ENCODE results near the gene MYL4.
A peak's percentile ranks its signal among the peaks of the same experiment; 100 is the strongest.
"Not testable (repeated sequence)": the region's sequence is repeated elsewhere in the genome, so short reads cannot be mapped to it uniquely, and the experiment has no call there.

MYL4 gene

DNA sequence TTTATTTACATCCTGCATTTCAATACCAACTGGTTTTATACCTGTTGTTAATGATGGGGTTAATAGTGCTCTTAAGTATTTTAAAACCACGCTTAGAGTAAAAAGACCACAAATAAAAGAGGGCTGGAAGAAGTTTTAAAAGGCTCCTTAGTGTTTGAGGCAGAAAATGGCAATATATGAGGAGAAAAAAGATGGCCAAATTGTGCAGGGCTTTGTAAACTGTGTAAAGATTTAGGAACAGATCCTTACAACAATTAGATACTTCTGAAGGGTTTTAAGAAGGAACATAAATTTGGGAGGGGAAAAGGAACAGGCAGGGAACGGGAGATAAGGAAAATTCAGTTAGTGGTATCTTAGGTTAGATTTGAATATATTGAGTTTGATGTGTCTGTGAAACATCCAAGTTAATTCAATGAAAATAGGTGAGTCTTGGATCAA is 32.7 kb upstream of the MYL4 start:
- H3K4me3 ChIP-seq, result no peak overlapping the region
- H4K20me1 ChIP-seq, result peaks cover 100% of the 10 kb centered on the region
- no peak overlapping the region for H3K27ac ChIP-seq
- peaks cover 91% of the 10 kb centered on the region for H3K36me3 ChIP-seq
- H3K27me3 ChIP-seq, result no peaks in the 10 kb centered on the region
- H3K4me1 ChIP-seq, result peaks cover 40% of the 10 kb centered on the region
- H3K9ac ChIP-seq, result no peak overlapping the region
- H3K9me3 ChIP-seq, result peaks cover 5% of the 10 kb centered on the region; the same call in 1 of the 2 replicates
- no peak for TF ChIP-seq Cebpa-rat (IDR thresholded peaks at IDR 0.05)
- H3K4me2 ChIP-seq, result no peak overlapping the region

GRCh38 chr17:47177261-47177660 is 31.9 kb upstream of the MYL4 start:
- H3K9ac ChIP-seq, result no peak overlapping the region
- no peak for TF ChIP-seq Cebpa-rat (IDR thresholded peaks at IDR 0.05)
- H3K4me3 ChIP-seq, result no peak overlapping the region
- H4K20me1 ChIP-seq, result peaks cover 100% of the 10 kb centered on the region
- H3K4me2 ChIP-seq, result no peak overlapping the region
- no peak overlapping the region for H3K27ac ChIP-seq
- peaks cover 5% of the 10 kb centered on the region; the same call in 1 of the 2 replicates for H3K9me3 ChIP-seq
- peaks cover 40% of the 10 kb centered on the region for H3K4me1 ChIP-seq
- peaks cover 90% of the 10 kb centered on the region for H3K36me3 ChIP-seq
- no peaks in the 10 kb centered on the region for H3K27me3 ChIP-seq

DNA sequence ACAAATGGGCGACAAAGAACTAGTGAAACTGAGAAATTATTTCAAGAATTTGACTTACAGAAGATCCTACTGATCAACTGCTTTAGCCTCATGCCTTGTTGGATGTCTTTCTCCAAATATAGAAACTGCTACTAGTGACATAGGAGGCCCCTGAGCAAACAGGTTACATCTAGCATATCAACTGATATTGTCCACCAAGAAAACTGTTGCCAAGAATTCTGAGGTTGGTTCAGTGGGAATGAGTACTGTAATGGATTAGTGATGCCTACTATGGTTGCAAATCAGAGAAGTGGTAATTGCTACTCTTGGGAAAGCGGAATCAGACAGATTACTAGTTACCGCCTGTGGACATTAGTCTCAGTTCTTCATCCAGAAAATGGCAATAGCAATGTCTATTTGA is 30.0 kb upstream of the MYL4 start:
- Histone ChIP-seq H3K4me2 (no peak overlapping the region), H4K20me1 (peaks cover 100% of the 10 kb centered on the region), H3K9me3 (peaks cover 5% of the 10 kb centered on the region; the same call in 1 of the 2 replicates), H3K4me1 (peaks cover 40% of the 10 kb centered on the region), H3K27ac (no peak overlapping the region), H3K4me3 (no peak overlapping the region), H3K27me3 (no peaks in the 10 kb centered on the region), H3K9ac (no peak overlapping the region), H3K36me3 (peaks cover 78% of the 10 kb centered on the region)
- no peak for TF ChIP-seq Cebpa-rat (IDR thresholded peaks at IDR 0.05)

DNA sequence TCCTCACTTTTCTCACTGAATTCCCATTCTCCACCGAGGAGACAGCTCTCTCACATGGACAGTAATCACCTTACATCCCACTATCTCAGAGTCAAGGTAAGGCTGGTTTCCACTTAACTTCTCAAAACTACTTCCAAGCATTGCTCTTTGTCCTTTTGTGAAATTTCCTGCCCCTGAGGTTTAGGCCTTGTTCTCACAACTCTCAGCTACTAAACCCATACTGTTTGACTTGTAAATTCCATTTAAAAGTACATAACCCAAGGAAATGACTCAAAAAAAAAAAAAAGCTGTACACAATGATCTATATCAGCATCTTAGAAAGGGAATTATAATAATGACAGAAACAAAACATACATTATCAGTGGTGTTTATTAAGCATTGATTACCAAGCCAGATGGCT is 28.8 kb upstream of the MYL4 start:
- Histone ChIP-seq H3K27ac (no peak overlapping the region), H3K27me3 (no peaks in the 10 kb centered on the region), H3K9ac (no peak overlapping the region), H3K36me3 (peaks cover 70% of the 10 kb centered on the region), H3K4me1 (peaks cover 31% of the 10 kb centered on the region), H3K4me2 (no peak overlapping the region), H4K20me1 (peaks cover 100% of the 10 kb centered on the region), H3K4me3 (no peak overlapping the region), H3K9me3 (peaks cover 4% of the 10 kb centered on the region; the same call in 1 of the 2 replicates)
- no peak for TF ChIP-seq Cebpa-rat (IDR thresholded peaks at IDR 0.05)

GRCh38 chr17:47180988-47181387 is 28.2 kb upstream of the MYL4 start:
- not testable (repeated sequence) for H3K4me3 ChIP-seq, H3K27ac ChIP-seq, H3K27me3 ChIP-seq, H3K9me3 ChIP-seq, H3K9ac ChIP-seq, H3K4me2 ChIP-seq
- peaks cover 30% of the 10 kb centered on the region for H3K4me1 ChIP-seq
- H3K36me3 ChIP-seq, result peaks cover 68% of the 10 kb centered on the region
- peaks cover 100% of the 10 kb centered on the region for H4K20me1 ChIP-seq

GRCh38 chr17:47184681-47185080 is 24.5 kb upstream of the MYL4 start:
- no peak for TF ChIP-seq Cebpa-rat (IDR thresholded peaks at IDR 0.05)
- H3K4me3 ChIP-seq, result no peak overlapping the region
- H3K4me2 ChIP-seq, result no peak overlapping the region
- no peak overlapping the region for H3K9ac ChIP-seq
- H3K36me3 ChIP-seq, result peaks cover 34% of the 10 kb centered on the region
- H3K9me3 ChIP-seq, result peaks cover 6% of the 10 kb centered on the region; the same call in 1 of the 2 replicates
- H4K20me1 ChIP-seq, result peaks cover 89% of the 10 kb centered on the region
- peaks cover 49% of the 10 kb centered on the region for H3K4me1 ChIP-seq
- no peak overlapping the region for H3K27ac ChIP-seq
- H3K27me3 ChIP-seq, result no peaks in the 10 kb centered on the region

DNA sequence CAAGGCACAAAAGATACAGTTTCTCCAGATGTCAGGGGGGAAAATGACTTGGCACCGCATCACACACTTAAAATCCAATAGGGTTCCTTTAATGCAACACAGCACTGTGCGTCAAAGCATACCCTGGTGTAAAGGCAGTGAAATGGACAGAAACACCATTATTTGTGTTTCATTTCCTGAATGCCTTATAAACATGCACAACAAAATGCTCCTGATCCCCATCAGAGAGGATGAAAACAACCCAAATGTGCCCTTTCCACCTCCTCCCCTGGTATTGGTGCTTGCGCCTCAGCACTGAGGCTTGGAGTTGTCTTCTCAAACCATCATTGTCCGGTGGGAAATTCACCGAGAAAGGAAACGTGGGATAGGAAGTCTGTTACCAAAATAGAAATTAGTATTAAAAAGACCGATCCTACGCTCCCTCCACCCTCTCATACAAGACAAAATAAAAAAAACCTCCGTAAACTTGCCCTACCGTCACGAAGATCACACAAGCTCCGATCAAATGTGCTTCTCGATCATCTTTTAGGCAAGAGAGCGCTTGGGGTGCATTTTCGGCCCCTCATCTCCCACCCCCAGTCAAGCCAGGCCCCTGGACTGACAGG is 20.8 kb upstream of the MYL4 start:
- peak overlapping the region; percentile 85 for H3K4me3 ChIP-seq
- H4K20me1 ChIP-seq, result peaks cover 52% of the 10 kb centered on the region
- peak overlapping the region; percentile 90 for H3K4me2 ChIP-seq
- H3K27me3 ChIP-seq, result no peaks in the 10 kb centered on the region
- peaks cover 12% of the 10 kb centered on the region for H3K36me3 ChIP-seq
- H3K4me1 ChIP-seq, result peaks cover 59% of the 10 kb centered on the region
- peaks cover 27% of the 10 kb centered on the region for H3K9me3 ChIP-seq
- peak overlapping the region; percentile 97 for H3K27ac ChIP-seq
- H3K9ac ChIP-seq, result peak overlapping the region; percentile 98
- no peak for TF ChIP-seq Cebpa-rat (IDR thresholded peaks at IDR 0.05)

DNA sequence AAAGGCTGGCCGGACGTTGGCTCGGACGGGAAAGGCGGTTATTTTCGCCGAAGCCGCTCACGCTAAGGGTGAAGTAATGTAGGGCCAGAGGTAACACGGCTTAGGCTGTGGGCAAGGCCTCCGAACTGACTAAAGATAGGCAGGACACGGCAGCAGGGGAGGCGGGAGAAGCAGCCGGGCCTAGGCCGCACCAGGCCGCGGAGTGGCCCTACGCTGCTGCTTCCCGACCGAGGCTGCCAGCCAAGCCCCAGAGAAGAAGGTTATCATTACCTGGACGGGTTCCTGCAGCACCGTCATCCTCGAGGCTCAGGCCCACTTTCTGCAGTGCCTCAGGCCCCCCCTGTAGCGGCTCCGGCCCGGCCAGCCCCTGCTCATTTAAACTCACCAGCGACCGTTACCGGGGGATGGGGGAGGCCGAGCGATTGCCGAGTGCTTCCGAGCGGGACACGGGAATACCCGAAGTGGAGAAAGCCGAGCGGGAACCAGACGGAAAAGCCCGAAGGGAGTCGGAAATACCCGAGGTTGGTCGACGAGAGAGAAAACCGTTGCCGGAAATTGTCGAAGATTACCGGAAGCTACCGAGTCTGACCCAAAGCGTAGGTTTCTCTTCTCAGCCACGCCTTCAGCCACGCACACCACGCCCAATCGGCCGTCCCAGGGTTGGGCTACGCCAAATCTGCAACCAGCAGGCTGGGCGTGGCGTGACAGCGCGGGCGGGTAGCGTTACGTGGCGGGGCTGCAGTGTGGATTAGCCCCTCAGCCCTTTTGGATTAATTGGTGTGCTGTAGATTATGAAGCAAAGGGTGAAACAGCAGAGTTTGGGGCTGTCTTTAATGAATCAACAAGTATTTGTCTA is 20.0 kb upstream of the MYL4 start, which contains the start of gene CDC27:
Gene CDC27 (minus strand): TSS at position 420 of the 856 bp plus-strand sequence. CDS start 123 bp downstream, at position 297.
- Histone ChIP-seq H3K9ac (peak within 1 kb of the TSS; percentile 98), H3K4me3 (peak within 1 kb of the TSS; percentile 85), H3K36me3 (peaks cover 12% of the 10 kb centered on the region), H3K4me2 (peak within 1 kb of the TSS; percentile 90), H3K27me3 (no peaks in the 10 kb centered on the region), H3K4me1 (peaks cover 59% of the 10 kb centered on the region), H3K9me3 (peaks cover 27% of the 10 kb centered on the region), H4K20me1 (peaks cover 44% of the 10 kb centered on the region), H3K27ac (peak within 1 kb of the TSS; percentile 97)
- TF ChIP-seq Cebpa-rat (IDR thresholded peaks at IDR 0.05), result no peak

GRCh38 chr17:47189732-47190237 is 19.4 kb upstream of the MYL4 start:
- H3K27me3 ChIP-seq, result no peaks in the 10 kb centered on the region
- H4K20me1 ChIP-seq, result peaks cover 38% of the 10 kb centered on the region
- H3K27ac ChIP-seq, result no peak overlapping the region; the same call in 1 of the 2 replicates
- H3K9me3 ChIP-seq, result peaks cover 27% of the 10 kb centered on the region
- H3K36me3 ChIP-seq, result peaks cover 12% of the 10 kb centered on the region
- H3K4me2 ChIP-seq, result peak overlapping the region; percentile 74
- H3K4me1 ChIP-seq, result peaks cover 65% of the 10 kb centered on the region
- no peak for TF ChIP-seq Cebpa-rat (IDR thresholded peaks at IDR 0.05)
- H3K4me3 ChIP-seq, result peak overlapping the region; percentile 85
- H3K9ac ChIP-seq, result 0 out of 2 replicates have a peak overlapping the region, but pooled peaks have one; percentile 42

DNA sequence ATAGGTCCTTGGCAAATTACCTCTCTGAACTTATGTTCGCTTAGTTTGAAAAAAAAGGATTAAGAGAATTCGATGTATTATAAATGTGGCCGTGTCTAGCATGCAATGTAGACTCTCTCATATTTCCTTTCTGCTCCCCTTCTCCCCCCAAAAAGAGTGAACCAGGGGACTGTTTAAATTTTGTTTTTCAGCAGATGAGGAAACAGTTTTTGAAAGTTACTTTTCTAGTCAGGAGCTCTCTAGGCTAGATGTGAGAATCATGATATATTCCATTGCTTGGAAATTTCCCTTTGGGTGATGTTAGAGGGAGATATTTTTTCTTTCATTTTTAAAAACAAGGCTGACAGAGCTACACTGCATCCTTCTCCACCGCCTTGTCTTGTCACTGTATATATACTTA is 18.9 kb upstream of the MYL4 start:
- peak overlapping the region; percentile 74; the same call in 1 of the 2 replicates for H3K4me2 ChIP-seq
- peaks cover 68% of the 10 kb centered on the region for H3K4me1 ChIP-seq
- H3K9me3 ChIP-seq, result peaks cover 28% of the 10 kb centered on the region
- H3K4me3 ChIP-seq, result no peak overlapping the region
- peaks cover 33% of the 10 kb centered on the region for H4K20me1 ChIP-seq
- no peak overlapping the region for H3K9ac ChIP-seq
- no peak overlapping the region for H3K27ac ChIP-seq
- no peak for TF ChIP-seq Cebpa-rat (IDR thresholded peaks at IDR 0.05)
- no peaks in the 10 kb centered on the region for H3K27me3 ChIP-seq
- H3K36me3 ChIP-seq, result peaks cover 9% of the 10 kb centered on the region
